Activated CD4-positive, alpha-beta T cell treated with anti-CD3 and anti-CD28 coated beads for 48 hours (primary cell): ENCODE data around the gene BEND3.
"Not testable (repeated sequence)": the region's sequence is repeated elsewhere in the genome, so short reads cannot be mapped to it uniquely, and the experiment has no call there.

Experiments
- DNase-seq: peaks from one replicate; pipeline ENCODE4 v3.0.0-alpha.2; 2020

BEND3 gene

DNA sequence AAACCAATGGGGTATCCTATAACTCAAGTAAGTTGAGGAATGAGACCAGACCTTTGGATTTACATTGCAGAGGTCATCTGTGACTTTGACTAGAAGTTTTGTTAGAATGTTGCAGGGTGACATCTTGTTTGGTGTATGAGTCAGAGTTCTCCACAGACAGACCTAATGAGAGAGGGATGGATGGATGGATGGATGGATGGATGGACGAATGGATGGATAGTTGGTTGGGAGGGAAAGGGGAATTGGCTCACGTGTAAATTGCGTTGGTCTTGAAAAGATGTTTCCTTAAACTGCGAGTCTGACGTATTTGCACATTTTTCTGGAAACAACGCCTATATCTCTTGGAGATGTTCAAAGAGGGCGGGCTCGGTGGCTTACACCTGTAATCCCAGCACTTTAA, 88.3 kb downstream of the BEND3 start:
- DNase-seq, result no peak

- DNase-seq, result no peak
Observed at GRCh38 chr6:107021446-107022185, 93.7 kb downstream of the BEND3 start.

- no peak for DNase-seq
Observed at GRCh38 chr6:107020239-107020638, 95.1 kb downstream of the BEND3 start.

- not testable (repeated sequence) for DNase-seq
Observed at GRCh38 chr6:107019628-107020027, 95.7 kb downstream of the BEND3 start.

DNA sequence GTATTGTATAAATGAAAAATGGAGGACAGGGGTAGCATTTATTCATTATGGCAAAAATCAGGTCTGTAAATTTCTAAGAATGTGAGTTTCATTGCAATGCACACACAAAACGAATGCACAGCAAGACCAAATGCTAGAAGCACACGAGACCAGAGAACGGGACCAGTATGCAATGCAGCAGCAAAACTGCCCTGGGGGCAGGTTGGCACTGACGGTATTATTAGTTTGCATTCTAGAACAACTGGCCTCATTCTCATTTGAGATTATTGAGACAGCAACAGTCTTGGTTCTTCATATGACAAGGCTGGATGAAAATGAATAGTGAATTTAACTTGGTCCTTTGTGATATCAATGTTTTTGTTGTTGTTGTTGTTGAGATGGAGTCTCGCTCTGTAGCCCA, 96.3 kb downstream of the BEND3 start:
- DNase-seq, result no peak
